IPS-NIHi11 (cell line): ENCODE measurements around the gene HOXC4.

Source experiments
- DNase-seq: peaks from one replicate; pipeline ENCODE4 v3.0.0; 2012; ENCODE audit warnings: mixed read lengths, low spot score

HOXC4 gene

DNA sequence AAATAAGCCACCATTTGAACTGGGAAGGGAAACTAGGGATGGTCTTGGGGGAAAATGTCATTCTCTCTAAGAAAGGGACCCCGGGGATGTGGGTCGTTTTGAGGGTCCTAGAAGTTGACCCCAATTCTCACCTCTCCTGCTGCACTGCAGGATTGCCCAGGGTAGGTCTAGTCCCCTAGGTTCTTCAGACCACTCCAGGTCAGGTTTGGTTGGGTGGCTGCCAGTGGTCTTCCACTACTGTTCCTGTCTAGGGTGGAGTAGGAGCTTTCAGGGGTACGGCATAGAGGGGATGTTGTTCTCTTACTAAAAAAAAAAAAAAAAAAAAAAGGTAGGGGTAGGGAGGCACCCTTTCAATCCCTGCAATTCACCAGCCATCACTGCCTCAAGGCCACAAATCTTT lies 37.6 kb upstream of the HOXC4 start:
- no peak for DNase-seq

DNA sequence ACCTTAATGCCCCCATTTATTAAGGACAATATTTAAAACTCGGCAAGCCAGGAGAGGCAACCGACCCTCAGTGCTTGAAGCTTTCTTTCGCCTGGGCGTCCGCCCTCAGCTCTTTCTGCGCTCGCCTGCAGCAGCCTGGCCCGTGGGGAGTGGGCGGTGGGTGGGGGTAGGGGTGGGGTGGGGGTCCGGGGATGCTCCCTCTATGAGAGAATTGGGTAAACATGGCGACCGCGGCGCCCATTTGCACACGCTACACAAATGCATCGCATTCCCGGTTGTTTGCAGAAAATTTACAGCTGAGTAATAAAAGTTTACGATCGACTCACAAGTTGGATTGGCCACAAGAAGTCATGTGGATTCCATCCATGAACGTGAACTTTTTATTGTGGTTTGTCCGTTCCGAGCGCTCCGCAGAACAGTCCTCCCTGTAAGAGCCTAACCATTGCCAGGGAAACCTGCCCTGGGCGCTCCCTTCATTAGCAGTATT lies 37.1 kb upstream of the HOXC4 start:
- no peak for DNase-seq

DNA sequence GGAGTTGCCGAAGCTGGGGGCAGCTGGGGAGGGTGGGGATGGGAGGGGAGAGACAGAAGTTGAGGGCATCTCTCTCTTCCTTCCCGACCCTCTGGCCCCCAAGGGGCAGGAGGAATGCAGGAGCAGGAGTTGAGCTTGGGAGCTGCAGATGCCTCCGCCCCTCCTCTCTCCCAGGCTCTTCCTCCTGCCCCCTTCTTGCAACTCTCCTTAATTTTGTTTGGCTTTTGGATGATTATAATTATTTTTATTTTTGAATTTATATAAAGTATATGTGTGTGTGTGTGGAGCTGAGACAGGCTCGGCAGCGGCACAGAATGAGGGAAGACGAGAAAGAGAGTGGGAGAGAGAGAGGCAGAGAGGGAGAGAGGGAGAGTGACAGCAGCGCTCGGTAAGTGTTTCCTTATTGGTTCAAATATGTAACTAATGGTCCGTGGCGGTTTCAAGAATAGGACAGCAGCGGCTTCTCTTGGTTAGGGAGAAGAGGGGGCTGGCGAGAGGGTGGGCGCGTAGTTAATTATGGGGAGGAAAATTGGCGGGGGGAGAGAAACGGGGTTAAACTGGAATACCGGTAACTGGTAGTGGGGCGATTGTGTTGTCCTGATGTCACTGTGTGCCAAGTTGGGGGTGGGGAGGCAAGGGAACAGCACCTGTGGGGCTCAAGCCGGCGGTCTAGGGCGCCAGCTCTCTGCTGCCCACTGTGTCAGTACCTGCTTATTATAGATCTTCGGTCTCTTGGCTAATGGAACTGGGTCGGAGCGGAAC lies 36.4 kb upstream of the HOXC4 start:
- DNase-seq, result peak; percentile 67

DNA sequence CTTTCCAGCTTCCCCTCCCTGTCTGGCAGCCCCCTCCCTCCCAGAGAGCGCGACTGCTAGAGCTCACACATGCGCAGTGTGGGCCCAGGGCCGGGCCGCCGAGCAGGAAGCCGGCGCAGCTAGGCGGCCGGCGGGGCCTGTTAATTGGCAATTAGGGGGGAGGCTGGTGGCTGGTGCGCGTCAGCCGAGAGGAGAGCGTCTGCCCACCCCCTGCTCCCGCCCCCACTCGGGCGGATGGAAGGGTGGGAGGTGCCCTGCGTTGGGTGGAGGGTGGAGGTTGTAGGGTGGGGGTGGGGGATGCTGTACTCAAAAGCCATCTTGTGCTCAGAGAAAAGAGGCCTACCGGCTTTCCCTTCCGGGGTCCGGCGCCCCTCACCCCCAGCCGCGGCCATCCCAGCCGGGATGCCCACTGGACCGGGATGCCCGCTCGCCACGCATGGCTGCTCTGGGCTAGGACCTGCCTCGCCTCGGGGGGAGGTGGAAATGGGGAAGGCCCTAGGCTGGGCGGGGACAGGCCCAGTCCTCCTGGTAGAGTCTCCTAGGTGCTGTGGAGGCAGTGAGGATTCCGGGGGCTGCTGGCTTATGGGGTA lies 35.7 kb upstream of the HOXC4 start:
- peak; percentile 92 for DNase-seq

DNA sequence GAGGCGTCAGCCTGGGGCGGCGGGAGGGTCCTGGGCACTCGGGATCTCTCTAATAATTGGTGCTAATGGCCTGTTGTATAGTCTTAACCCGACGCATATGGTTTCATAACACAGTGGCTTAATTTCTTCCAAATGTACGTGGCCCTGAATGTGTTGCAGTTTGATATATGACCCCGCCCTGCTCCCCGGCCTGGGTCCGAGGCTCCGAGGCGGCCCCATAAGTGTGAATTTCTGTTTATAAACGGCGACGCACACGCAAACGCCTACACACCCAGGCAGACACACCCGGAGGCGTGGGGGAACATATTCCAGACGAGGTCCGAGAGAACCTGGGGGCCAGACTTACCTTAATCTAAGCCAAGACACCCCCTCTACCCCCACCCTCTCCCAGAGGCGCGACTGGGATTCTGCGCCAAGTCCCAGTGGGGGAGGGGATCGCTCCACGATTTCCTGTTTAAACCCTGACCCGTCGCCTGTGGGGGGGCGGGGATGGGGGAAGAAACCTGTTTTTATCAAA lies 35.1 kb upstream of the HOXC4 start:
- DNase-seq, result no peak

DNA sequence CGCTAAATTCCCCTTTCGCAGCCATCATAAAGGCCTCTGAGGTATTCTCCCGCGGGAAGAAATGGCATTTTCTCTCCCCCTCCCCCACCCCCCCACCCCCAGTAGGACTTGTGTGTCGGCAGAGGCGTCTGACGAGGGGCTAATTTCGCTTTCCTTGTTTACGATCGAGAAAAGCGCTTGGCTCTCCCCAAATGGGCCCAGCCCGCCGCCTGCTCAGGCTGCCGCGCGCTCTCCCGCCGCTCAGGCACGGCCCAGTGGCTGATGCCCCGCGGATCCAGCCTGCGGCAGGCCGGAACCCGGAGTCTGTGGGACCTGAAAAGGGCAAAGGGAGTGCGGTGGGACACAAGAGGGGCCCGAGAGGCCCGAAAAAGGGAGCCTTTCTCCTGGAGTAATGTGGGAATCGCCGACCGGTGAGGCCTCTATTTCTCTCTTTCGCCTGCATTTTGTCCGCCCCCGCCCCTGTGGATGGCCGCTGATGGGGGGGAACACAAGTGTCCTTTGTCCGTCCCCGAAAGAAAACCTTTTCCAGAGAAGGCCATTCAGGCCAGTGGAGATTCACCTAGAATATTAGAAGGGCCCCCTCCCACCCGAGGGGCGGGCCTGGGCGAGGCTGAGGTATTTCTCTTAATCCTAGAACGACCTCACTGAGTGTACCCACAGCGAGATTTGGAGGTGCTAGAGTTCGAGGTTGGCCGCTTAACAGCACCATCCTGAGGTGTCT lies 34.4 kb upstream of the HOXC4 start:
- no peak for DNase-seq

DNA sequence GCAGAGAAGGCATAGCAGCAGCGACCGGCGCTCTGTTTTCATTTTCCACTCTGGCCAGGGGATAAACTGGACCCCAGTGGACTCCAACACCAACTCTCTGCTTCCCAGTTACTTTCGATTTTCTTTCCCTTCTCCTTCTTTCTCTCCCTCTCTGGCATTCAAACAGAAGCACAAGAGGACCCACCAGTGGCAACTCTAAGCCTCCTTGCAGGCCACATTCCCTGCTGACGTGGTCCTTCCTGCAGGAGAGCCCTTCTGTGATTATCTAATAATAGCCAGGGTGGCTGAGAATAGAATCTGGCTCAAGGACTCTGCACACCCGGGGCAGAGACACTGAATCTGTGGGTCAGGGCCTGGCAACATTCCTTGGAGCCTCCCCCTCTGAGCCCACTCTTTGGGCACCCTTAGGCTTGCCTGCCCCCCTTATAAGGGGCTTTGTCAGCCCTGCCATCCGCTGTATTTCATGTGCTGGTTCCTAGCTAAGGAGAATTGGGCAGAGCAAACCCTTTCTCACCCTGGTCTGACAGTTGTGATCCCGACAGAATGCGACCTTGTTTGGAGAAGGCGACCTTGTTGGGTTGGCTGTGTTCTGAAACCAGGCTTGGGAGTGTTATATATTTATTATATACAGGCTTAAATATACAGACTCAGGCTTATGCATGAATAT lies 33.6 kb upstream of the HOXC4 start:
- DNase-seq, result no peak

DNA sequence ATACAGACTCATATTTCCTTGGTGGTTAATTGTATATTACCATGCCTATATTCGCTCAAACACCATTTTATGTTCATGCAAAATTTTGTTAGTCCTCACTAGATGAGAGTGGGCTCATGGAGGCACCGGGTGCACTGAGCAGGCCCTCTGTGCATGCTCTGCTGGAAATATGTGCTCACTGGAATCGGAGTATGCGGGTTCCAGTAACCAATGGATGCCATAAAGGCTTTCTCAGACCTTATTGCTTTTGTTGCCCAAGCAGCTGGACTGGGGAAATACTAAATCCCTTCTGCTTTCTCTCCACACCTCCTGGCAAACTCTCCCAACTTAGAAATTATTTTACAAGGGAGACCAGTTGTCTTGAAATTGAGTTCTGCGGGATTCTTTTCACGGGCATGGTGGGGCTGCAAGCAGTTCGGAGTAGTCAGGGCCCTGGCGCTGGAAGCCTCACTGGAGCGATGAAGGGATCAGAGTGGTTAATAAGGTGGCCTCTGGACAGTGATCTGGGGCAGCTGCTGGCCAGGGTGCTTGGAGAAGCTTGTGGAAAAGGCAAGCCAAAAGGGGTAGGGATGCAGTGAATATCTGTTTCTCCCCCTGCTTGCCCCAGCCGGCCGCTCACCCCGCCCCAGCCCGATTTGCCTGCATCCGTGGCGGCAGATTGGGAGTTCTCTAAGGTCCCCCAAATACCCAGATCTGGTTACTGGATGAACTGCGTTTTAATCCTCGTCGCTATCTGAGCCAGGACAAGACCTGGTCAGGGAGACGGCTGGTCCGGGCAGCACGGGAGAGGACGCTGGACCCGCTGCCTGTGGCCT lies 32.8 kb upstream of the HOXC4 start:
- no peak for DNase-seq

DNA sequence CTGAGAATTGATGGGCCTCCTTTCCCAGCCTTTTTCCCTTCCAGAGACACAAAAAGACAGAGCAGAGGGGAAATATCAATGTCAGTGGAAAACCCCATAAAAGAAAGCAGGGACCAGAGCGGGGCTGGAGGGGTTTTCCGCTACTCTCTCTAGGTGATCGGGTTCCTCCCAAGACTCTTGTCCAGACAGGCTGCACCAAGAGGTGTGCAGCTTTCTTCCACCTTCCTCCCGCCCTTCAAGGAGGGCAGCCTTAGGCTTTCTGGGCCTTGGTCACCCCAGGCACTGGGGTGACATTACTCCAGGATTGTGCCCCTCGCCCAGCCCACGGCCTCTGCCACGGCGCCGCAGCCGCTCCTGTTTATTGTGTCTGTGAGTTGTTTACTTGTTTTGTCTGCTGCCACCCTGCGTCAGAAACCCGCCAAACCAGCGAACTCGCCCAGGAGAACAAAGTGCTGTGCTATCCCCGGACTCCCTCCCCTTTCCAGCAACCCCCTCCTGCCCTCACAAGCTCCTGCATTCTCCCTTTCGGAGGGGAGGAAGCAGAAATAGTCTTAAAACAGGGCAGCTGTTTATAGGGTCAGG lies 32.1 kb upstream of the HOXC4 start:
- no peak for DNase-seq

DNA sequence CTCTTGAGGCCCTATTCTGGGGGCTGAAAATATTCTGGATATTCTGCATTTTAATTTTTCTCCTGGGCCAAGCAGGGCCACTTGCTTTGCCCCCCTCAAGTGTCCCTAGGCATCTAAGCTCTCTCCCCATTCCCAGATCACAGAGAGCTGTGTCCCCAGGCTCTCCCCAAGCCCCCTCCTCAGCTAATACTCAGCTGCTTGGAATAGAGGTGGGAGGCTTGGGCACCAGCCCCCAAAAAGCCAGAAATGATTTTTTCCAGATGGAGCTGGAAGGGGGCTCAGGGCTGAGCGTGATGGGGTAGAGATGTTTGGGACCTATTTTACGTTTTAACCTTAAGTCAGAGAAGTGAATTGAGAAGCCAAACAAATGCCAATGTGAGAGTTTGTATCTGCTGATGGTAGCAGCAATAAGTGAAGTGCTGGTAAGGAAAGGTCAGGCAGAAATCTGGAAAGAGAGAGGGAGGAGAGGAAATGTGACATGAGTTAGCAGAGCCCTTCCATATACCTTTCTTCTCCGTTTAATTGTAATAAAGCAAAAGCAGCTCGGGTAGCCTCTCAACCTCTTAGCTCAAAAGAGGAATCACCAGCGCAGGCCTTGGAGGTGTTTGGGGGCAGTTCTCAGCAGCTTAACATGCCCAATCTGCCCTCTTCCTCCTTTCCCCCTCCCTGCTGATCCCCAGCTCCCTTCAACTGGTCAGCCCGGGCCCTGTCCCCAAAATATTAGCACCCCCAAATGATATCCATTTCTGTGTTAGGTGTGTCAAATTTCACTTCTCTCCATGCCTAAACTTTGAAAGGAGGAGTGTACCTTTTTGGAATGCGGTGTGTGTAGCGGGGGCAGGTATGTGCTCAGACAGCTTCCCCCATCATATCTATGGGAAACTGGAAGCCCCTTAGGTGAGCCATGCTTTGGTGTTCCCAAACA lies 30.4 kb upstream of the HOXC4 start:
- no peak for DNase-seq

DNA sequence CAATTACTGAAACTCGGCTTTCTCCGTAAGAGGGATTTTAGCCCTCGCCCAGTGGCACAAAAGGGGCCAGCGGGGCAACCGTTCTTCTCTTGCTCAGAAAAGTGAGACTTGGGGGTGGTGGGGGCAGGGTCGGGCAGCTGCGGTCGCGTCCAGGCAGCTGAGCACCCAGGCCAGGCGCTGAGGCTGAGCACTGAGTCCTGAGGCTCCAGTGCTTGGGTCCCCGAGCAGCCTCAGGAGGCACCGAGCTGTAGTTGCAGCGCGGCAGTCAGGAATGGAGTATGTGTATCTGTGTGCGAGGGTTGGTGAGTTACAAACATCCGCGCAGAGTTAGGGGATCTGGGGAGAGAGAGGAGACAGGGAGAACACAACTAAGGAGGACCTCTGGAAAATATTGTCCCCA lies 29.5 kb upstream of the HOXC4 start:
- no peak for DNase-seq

DNA sequence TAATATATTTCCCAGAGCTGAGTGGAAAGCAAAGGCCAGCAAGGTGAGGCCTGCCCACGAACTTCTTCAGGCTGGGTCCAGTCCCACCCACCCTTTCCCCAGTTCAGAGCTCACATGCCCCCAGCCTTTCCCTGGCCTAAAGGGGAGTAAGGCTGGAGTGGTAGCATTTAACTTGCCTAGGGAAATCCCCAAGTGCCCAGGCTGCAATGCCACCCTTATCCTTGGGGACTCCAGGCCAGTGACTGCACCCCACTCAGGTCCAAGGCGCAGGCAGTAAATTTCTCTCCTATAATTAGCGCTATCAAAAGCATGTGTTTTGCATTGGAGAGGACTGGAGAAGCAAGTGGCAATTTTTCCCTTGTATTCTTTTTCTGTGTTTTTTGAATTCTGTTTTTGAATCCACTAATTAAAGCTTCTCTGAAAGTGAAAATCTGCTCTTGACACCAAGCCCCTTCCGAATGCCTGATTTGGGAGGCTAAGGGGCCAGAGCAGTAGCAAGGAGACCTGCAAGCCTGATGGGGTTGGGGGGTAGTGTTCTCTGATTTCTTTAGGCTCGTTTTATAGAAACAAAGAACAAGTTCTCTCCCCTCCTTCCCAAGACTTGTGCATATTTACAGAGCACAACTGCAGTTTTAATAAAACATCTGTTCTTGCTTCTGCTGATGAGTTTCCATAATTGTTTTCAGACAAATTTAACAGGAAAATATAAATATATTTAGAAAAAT lies 28.9 kb upstream of the HOXC4 start:
- no peak for DNase-seq

DNA sequence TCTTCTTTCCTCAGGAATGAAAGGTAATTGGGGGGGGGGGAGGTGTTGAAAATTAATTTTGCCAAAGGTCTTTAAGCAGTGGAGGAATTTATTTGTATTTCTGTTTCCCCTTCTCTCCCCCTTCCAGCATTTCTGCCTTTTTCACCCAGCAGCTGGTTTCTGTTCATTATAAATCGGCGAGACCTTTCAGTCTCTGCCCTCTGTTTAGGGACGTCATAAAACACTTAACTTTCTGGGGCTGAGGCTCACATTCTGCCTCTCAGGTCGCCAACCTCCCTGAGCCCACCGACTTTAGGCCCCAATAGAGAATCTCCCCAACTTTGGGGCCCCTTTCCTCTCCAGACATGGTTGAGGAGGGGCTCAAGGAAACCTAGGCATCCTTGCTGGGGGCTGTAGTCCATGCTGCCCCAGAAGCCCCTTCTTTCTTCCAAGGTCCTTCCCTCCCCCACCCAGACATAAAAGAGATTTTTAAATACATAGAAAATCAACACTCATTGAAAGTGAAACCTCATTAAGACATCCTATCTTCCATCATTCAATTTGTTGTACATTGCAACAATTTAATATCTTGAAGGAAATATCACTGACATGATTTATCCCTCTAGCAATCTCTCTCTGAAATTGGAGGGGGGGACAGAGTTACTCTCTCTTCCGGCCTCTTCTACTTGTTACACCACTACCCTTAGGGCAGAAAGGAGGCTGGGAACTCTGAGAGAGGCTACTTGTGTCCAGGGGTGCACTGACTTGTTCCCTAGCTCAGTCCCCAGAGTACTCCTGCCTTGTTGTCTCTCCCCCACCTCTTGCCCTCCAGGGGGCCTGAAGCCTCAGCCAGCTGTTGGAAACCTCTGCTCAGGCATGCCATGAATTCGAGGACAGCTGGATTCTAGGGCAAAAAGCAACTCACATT lies 27.9 kb upstream of the HOXC4 start:
- DNase-seq, result no peak

DNA sequence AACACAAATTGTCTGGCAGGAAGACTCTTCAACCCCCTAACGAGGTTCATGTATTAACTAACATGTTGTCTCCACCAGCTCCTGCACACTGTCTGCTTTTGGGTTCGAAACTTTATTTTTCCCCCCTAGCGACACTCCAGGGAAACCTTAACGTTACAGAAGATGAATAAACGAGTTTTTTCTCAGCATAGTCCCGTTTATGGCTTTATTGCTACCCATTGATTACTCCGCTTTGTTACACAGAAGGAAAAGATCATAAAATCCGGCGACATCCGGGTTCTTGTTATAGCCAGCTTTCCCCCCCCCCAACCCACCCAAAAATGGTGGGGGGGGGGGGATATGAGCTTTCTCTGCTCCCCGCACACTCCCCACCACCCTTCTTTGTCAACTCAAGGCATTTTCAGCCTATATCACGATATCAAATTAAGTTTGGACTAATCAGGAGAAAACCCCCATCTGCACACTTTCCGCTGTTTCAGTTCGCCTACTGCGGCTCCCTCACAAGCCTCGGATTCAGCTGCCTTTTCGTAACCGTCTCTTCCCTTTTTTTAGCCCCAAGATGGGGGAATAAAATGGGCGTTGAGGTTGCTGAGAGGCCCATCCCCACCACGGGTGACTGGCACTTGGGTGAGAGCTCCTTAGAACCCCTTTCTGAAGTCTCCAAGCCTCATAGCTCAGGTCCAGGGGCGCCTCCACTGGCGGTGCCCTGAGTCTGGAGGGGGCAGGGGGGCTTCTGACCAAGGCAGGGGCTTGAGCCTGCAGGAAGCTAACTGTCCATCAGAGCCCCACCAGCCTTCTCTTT lies 26.8 kb upstream of the HOXC4 start:
- no peak for DNase-seq

DNA sequence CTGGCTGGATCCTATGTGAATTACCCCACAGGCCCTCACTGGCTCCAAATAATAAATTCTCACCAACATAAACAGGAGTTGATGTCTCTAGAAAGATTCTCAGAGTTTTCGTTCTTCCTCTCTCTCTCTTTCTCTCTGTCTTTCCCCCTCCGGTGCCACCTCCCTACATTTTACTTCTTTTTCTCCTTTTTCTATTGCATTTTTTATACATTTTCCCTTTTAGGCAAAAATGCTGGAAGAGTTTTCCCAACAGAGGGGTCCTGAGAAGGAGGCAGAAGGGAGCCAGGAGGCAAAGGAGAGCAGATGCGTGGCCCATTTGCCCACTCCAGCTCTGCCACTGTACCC lies 26.2 kb upstream of the HOXC4 start:
- DNase-seq, result no peak

DNA sequence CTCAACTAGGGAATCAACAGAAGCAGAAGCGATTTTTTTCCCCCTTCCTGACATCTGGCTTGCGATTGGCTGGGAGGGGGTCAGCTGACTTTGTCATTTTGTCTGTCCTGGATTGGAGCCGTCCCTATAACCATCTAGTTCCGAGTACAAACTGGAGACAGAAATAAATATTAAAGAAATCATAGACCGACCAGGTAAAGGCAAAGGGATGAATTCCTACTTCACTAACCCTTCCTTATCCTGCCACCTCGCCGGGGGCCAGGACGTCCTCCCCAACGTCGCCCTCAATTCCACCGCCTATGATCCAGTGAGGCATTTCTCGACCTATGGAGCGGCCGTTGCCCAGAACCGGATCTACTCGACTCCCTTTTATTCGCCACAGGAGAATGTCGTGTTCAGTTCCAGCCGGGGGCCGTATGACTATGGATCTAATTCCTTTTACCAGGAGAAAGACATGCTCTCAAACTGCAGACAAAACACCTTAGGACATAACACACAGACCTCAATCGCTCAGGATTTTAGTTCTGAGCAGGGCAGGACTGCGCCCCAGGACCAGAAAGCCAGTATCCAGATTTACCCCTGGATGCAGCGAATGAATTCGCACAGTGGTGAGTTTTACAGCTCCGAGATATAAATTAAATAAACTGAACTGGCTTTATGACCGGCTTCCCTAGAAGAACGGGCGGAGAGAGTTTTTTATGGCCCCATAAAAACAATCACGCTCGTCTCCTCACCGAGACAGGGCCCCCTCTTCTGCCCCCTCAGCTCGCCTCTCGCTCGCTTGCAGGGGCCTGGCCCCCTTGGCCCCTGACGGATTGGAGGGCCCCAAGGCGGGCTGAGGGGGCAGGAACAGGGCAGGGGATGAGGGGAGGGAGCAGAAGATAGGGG lies 25.1 kb upstream of the HOXC4 start, which contains the start of gene HOXC6:
HOXC6 (plus strand) TSS at position 127 of the 888 bp plus-strand sequence; CDS start at position 209, 82 bp downstream.
- no peak for DNase-seq
